H1 (cell line): ENCODE measurements around the gene HINT2. TPM values are rescaled to one million over a fixed set of nuclear protein-coding genes. Genes with fewer than 3 reads are reported as not detected.

ENCODE experiments used
- CTCF ChIA-PET: fragments of 300-600 bp; sonication (Branson Sonifier 250); formaldehyde crosslinking; loops from one replicate; lab custom pipeline; 2021; ENCODE audit not compliant: partially characterized antibody; lab: Charles Lee
- POLR2A ChIA-PET: fragments of 300-600 bp; sonication (Branson Sonifier 250); formaldehyde crosslinking; loops from one replicate; lab custom pipeline; 2021; ENCODE audit warnings: inconsistent platforms; ENCODE audit not compliant: partially characterized antibody; lab: Charles Lee
- DNase-seq, 2 experiments: peaks; one replicate each; pipeline versions ENCODE4 v3.0.0 to v3.0.0-alpha.2; 2010 to 2022; ENCODE audit warnings: low spot score in 2 of 2, low read depth in 1 of 2, mixed read lengths in 1 of 2
- FAIRE-seq: peaks from 2 replicates; lab custom pipeline; 2011; peaks lifted over from hg19 to GRCh38; lab: Jason Lieb, UNC
- H2AFZ ChIP-seq: 2 replicates; pipeline ENCODE4 v1.8.1; 2012; ENCODE audit warnings: low read length, inconsistent platforms
- H2AK5ac ChIP-seq: 2 replicates; pipeline ENCODE4 v1.6.1; 2013; ENCODE audit warnings: low read depth, low read length
- H2BK120ac ChIP-seq: replicated peaks from 2 replicates; pipeline ENCODE3; 2013; ENCODE audit warnings: low read depth, low read length, inconsistent platforms
- H2BK12ac ChIP-seq: 2 replicates; pipeline ENCODE4 v1.6.1; 2013; ENCODE audit warnings: low read depth, low read length
- H2BK15ac ChIP-seq: 2 replicates; pipeline ENCODE4 v1.6.1; 2013; ENCODE audit warnings: low read length
- H2BK20ac ChIP-seq: 2 replicates; pipeline ENCODE4 v1.6.1; 2013; ENCODE audit warnings: low read length
- H2BK5ac ChIP-seq: 2 replicates; pipeline ENCODE4 v1.6.1; 2013; ENCODE audit warnings: low read depth, low read length
- H3K14ac ChIP-seq: 2 replicates; pipeline ENCODE4 v1.6.1; 2013; ENCODE audit warnings: inconsistent platforms; ENCODE audit not compliant: insufficient read length
- H3K18ac ChIP-seq: 2 replicates; pipeline ENCODE4 v1.6.1; 2013; ENCODE audit warnings: low read length; ENCODE audit errors: extremely low read depth
- H3K23ac ChIP-seq: 2 replicates; pipeline ENCODE4 v1.6.1; 2013; ENCODE audit warnings: inconsistent platforms; ENCODE audit not compliant: insufficient read length
- H3K23me2 ChIP-seq: 2 replicates; pipeline ENCODE4 v1.6.1; 2013; ENCODE audit warnings: low read depth, low read length
- H3K27ac ChIP-seq: 2 replicates; pipeline ENCODE4 v1.6.1; 2011; ENCODE audit warnings: low read depth, low read length, inconsistent platforms
- H3K27me3 ChIP-seq, 4 experiments: replicated peaks in 1 of 4; 1 replicate in 1 of 4; 2 replicates in 3 of 4; pipeline versions ENCODE4 v1.6.1 to v1.8.1; 2011 to 2013; ENCODE audit warnings: low read length in 3 of 4, mild to moderate bottlenecking in 3 of 4, inconsistent platforms in 2 of 4, mixed read lengths in 2 of 4, moderate library complexity in 1 of 4; ENCODE audit not compliant: control insufficient read depth in 3 of 4, insufficient read depth in 3 of 4; ENCODE audit errors: extremely low read depth in 1 of 4
- H3K36me3 ChIP-seq, 4 experiments: 2 replicates each; pipeline versions ENCODE4 v1.6.1 to v1.8.1; 2011 to 2013; ENCODE audit warnings: mild to moderate bottlenecking in 4 of 4, low read length in 3 of 4, moderate library complexity in 2 of 4, control low read depth in 1 of 4, inconsistent platforms in 1 of 4; ENCODE audit not compliant: insufficient read depth in 4 of 4, control insufficient read depth in 2 of 4
- H3K4ac ChIP-seq: replicated peaks from 2 replicates; pipeline ENCODE3; 2013; ENCODE audit warnings: low read length, low read depth, mixed read lengths, inconsistent platforms; ENCODE audit not compliant: insufficient read length
- H3K4me1 ChIP-seq, 4 experiments: replicated peaks in 1 of 4; 1 replicate in 1 of 4; 2 replicates in 3 of 4; pipeline versions ENCODE4 v1.6.1 to v1.8.1; 2011 to 2013; ENCODE audit warnings: low read length in 3 of 4, inconsistent platforms in 2 of 4, mixed read lengths in 1 of 4; ENCODE audit not compliant: insufficient read depth in 4 of 4, control insufficient read depth in 3 of 4
- H3K4me2 ChIP-seq, 2 experiments: 2 replicates each; pipeline versions ENCODE4 v1.6.1 to v1.8.1; 2011 to 2013; ENCODE audit warnings: low read depth in 2 of 2, low read length in 2 of 2, control low read depth in 1 of 2, inconsistent platforms in 1 of 2, mild to moderate bottlenecking in 1 of 2; ENCODE audit not compliant: insufficient read depth in 1 of 2
- H3K4me3 ChIP-seq, 4 experiments: fragments of 200-600, 300-600 bp in 1 of 4; sonication (generic), shearing (Covaris generic), sonication (Bioruptor Twin) in 1 of 4; 2 replicates each; pipeline versions ENCODE4 v1.5.1 to v1.8.1; 2011 to 2016; ENCODE audit warnings: low read length in 4 of 4, low read depth in 3 of 4, control low read depth in 2 of 4, inconsistent platforms in 2 of 4, mild to moderate bottlenecking in 2 of 4, mixed read lengths in 1 of 4, moderate library complexity in 1 of 4; ENCODE audit not compliant: insufficient read depth in 2 of 4; ENCODE audit errors: extremely low read depth in 1 of 4
- H3K56ac ChIP-seq: replicated peaks from 2 replicates; pipeline ENCODE3; 2013; ENCODE audit warnings: low read depth, mild to moderate bottlenecking, mixed read lengths, low read length, inconsistent platforms; ENCODE audit not compliant: insufficient read length
- H3K79me1 ChIP-seq: 2 replicates; pipeline ENCODE4 v1.6.1; 2013; ENCODE audit warnings: low read depth, low read length, control low read depth
- H3K79me2 ChIP-seq, 2 experiments: 2 replicates each; pipeline versions ENCODE4 v1.6.1 to v1.8.1; 2012 to 2013; ENCODE audit warnings: low read length in 2 of 2, mild to moderate bottlenecking in 2 of 2, inconsistent platforms in 1 of 2; ENCODE audit not compliant: insufficient read depth in 2 of 2, control insufficient read depth in 1 of 2
- H3K9ac ChIP-seq, 4 experiments: replicated peaks in 1 of 4; 1 replicate in 1 of 4; 2 replicates in 3 of 4; pipeline versions ENCODE4 v1.6.1 to v1.8.1; 2011 to 2013; ENCODE audit warnings: low read depth in 3 of 4, low read length in 3 of 4, control low read depth in 2 of 4, mild to moderate bottlenecking in 2 of 4, moderate library complexity in 2 of 4, inconsistent platforms in 1 of 4; ENCODE audit errors: extremely low read depth in 1 of 4
- H3K9me3 ChIP-seq, 2 experiments: 2 replicates each; pipeline versions ENCODE4 v1.6.1 to v1.8.1; 2012 to 2013; ENCODE audit warnings: mild to moderate bottlenecking in 2 of 2, moderate library complexity in 2 of 2, control low read depth in 1 of 2, inconsistent platforms in 1 of 2, low read depth in 1 of 2, low read length in 1 of 2, mixed read lengths in 1 of 2; ENCODE audit not compliant: insufficient read depth in 2 of 2
- H4K20me1 ChIP-seq, 2 experiments: replicated peaks in 1 of 2; 2 replicates each; pipeline versions ENCODE3 to v1.8.1; 2011 to 2013; ENCODE audit warnings: inconsistent platforms in 2 of 2, low read length in 2 of 2, mild to moderate bottlenecking in 1 of 2; ENCODE audit not compliant: insufficient read depth in 2 of 2, control insufficient read depth in 1 of 2
- H4K5ac ChIP-seq: 2 replicates; pipeline ENCODE4 v1.6.1; 2013; ENCODE audit warnings: low read length, low read depth, mixed read lengths, inconsistent platforms; ENCODE audit not compliant: insufficient read length
- H4K8ac ChIP-seq: 2 replicates; pipeline ENCODE4 v1.8.0; 2013; ENCODE audit warnings: mild to moderate bottlenecking, moderate library complexity, low read length, inconsistent platforms; ENCODE audit not compliant: insufficient read depth; ENCODE audit errors: extremely low read depth
- H4K91ac ChIP-seq: replicated peaks from 2 replicates; pipeline ENCODE3; 2013; ENCODE audit warnings: low read length, mixed read lengths, inconsistent platforms; ENCODE audit not compliant: insufficient read length
- JUN ChIP-seq: IDR thresholded peaks from 2 replicates; pipeline ENCODE4 v1.6.1; 2011; ENCODE audit warnings: low read depth, mild to moderate bottlenecking, improper control_type of control experiment, low read length
- PHF8 ChIP-seq: fragments of 200-600 bp; sonication (generic); conservative IDR thresholded peaks from 2 replicates; pipeline ENCODE4 v1.7.1; 2012; ENCODE audit warnings: low read depth, mild to moderate bottlenecking, inconsistent platforms, low read length, moderate library complexity
- WGBS, 2 experiments: shearing (Covaris generic) in 1 of 2; methylation state at CpG; one replicate each; pipeline versions ENCODE4 v1.1.6 to v1.1.7; 2013 to 2015; ENCODE audit warnings: low lambda C conversion rate in 2 of 2, mixed read lengths in 2 of 2, inconsistent platforms in 1 of 2, low coverage in 1 of 2, missing lambda C conversion rate in 1 of 2; ENCODE audit not compliant: insufficient replicate concordance in 2 of 2, insufficient coverage in 1 of 2, insufficient read length in 1 of 2; ENCODE audit errors: extremely low coverage in 1 of 2, missing lambda C conversion rate in 1 of 2; 5-methylcytosine and 5-hydroxymethylcytosine counted together
- polyA plus RNA-seq, 7 experiments: library from polyadenylated mRNA; depleted of rRNA in 3 of 7; stranded (reverse) in 5 of 7; unstranded in 2 of 7; fragments of >200 nt in 5 of 7; fragments of 200-250 nt in 2 of 7; gene quantifications; 1 replicate in 5 of 7; 2 replicates in 1 of 7; 4 replicates in 1 of 7; pipeline versions ENCODE4 v1.2.1 to v1.2.3, GENCODE V29; 2011 to 2013; ENCODE audit warnings: missing spikeins in 2 of 7, mixed read lengths in 2 of 7
- total RNA-seq: library from RNA; stranded (reverse); fragmentation: NEBNext Ultra II Directional; extraction: Animal tissue kit (Norgen Biotek cat#: 25700); gene quantifications from 2 replicates; pipeline ENCODE4 v1.2.1, GENCODE V29; 2021
- TF ChIP-seq, protein P1 (sequence below), 3 experiments: IDR thresholded peaks; 1 replicate in 2 of 3; 2 replicates in 1 of 3; pipeline versions ENCODE4 v1.5.1 to v1.6.1; 2011; ENCODE audit warnings: low read length in 3 of 3, mild to moderate bottlenecking in 3 of 3, inconsistent platforms in 2 of 3, low read depth in 1 of 3, moderate library complexity in 1 of 3; ENCODE audit not compliant: insufficient read depth in 1 of 3; ENCODE audit errors: control extremely low read depth in 1 of 3

The HINT2 gene
- total and polyA plus RNA-seq, 2 of the 8 experiments (the other 6 are each of a cell fraction or from before 2014, with no cell fraction given), result 32.1 to 51.2 TPM

GRCh38 chr9:35781066-35781465 is 33.8 kb downstream of the HINT2 start:
- Histone ChIP-seq H2AFZ (no peak overlapping the region), H2AK5ac (no peak overlapping the region), H4K20me1 (no peaks in the 10 kb centered on the region), H3K4ac (no peak overlapping the region), H3K23ac (no peak overlapping the region), H3K56ac (no peak overlapping the region), H3K4me1 (no peaks in the 10 kb centered on the region), H4K8ac (no peak overlapping the region), H2BK120ac (no peak overlapping the region), H3K4me2 (no peak overlapping the region), H2BK12ac (no peak overlapping the region), H3K79me2 (no peaks in the 10 kb centered on the region), H3K4me3 (no peak overlapping the region), H4K91ac (no peak overlapping the region), H3K79me1 (no peaks in the 10 kb centered on the region), H3K23me2 (no peaks in the 10 kb centered on the region), H3K27me3 (no peaks in the 10 kb centered on the region), H2BK5ac (no peak overlapping the region), H3K14ac (no peak overlapping the region), H2BK20ac (no peak overlapping the region), H3K18ac (no peak overlapping the region), H4K5ac (no peak overlapping the region), H3K9me3 (no peaks in the 10 kb centered on the region), H2BK15ac (no peak overlapping the region), H3K9ac (no peak overlapping the region), H3K27ac (no peak overlapping the region), H3K36me3 (no peaks in the 10 kb centered on the region)
- TF ChIP-seq JUN, result no peak
- TF ChIP-seq, protein P1, sequence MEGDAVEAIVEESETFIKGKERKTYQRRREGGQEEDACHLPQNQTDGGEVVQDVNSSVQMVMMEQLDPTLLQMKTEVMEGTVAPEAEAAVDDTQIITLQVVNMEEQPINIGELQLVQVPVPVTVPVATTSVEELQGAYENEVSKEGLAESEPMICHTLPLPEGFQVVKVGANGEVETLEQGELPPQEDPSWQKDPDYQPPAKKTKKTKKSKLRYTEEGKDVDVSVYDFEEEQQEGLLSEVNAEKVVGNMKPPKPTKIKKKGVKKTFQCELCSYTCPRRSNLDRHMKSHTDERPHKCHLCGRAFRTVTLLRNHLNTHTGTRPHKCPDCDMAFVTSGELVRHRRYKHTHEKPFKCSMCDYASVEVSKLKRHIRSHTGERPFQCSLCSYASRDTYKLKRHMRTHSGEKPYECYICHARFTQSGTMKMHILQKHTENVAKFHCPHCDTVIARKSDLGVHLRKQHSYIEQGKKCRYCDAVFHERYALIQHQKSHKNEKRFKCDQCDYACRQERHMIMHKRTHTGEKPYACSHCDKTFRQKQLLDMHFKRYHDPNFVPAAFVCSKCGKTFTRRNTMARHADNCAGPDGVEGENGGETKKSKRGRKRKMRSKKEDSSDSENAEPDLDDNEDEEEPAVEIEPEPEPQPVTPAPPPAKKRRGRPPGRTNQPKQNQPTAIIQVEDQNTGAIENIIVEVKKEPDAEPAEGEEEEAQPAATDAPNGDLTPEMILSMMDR (IDR thresholded peaks at IDR 0.05; ENCODE audit: control extremely low read depth in 1 of 3, insufficient read depth in 1 of 3, low read depth in 1 of 3, low read length in 3 of 3), result no peak
- TF ChIP-seq PHF8, result no peak
- FAIRE-seq (no peak), DNase-seq (no peak)
- CTCF ChIA-PET, result interaction anchor here (0.6 to 3.0 kb wide), 4 partner anchors 8 to 114 kb away, joined by 3 to 26 read pairs (median 4); no protein-coding TSS in a partner anchor
- 100% methylated on average over 2 of the region's 2 CpGs; no CpG with 5 or more reads in 1 of the 2 experiments for WGBS, 2 experiments
- POLR2A ChIA-PET, result no interaction called here
